HEK293 (cell line): ENCODE data around the gene SOX30.

Experiments used
- CTCF ChIA-PET: fragments of 350-600 bp; formaldehyde crosslinking; extraction: SDS; loops from one replicate; lab custom pipeline; 2021; ENCODE audit warnings: antibody characterized with exemption; lab: Yijun Ruan, JAX
- POLR2A ChIA-PET: fragments of 300-600 bp; formaldehyde crosslinking; extraction: SDS; loops from one replicate; lab custom pipeline; 2020; ENCODE audit warnings: antibody characterized with exemption, inconsistent platforms; lab: Yijun Ruan, JAX
- H3K27ac ChIP-seq: fragments of 200-500 bp; sonication (Bioruptor generic); 2 replicates; pipeline ENCODE4 v1.5.1; 2014; ENCODE audit warnings: low read depth, low read length, control low read depth, inconsistent platforms; ENCODE audit errors: extremely low read depth
- H3K36me3 ChIP-seq, 2 experiments: fragments of 200-500 bp in 1 of 2; sonication (Bioruptor generic) in 1 of 2; 1 replicate in 1 of 2; 2 replicates in 1 of 2; pipeline ENCODE4 v1.5.1; 2014 to 2017; ENCODE audit warnings: inconsistent platforms in 2 of 2, low read length in 2 of 2; ENCODE audit not compliant: control insufficient read depth in 2 of 2, insufficient read depth in 1 of 2
- H3K4me1 ChIP-seq: fragments of 200-500 bp; sonication (Bioruptor generic); 2 replicates; pipeline ENCODE4 v1.5.1; 2014; ENCODE audit warnings: mild to moderate bottlenecking, low read length, inconsistent platforms; ENCODE audit not compliant: control insufficient read depth, insufficient read depth
- H3K4me3 ChIP-seq: 2 replicates; pipeline ENCODE4 v1.5.1; 2011; ENCODE audit warnings: low read depth, mild to moderate bottlenecking, control low read depth, low read length, moderate library complexity
- H3K9me3 ChIP-seq: fragments of 200-500 bp; sonication (Bioruptor generic); 2 replicates; pipeline ENCODE4 v1.5.1; 2014; ENCODE audit warnings: low read depth, low read length, inconsistent platforms; ENCODE audit not compliant: control insufficient read depth, insufficient read depth
- BCL11A ChIP-seq: fragments of 450-650 bp; formaldehyde crosslinking; IDR thresholded peaks from 2 replicates; pipeline ENCODE4 v1.5.1; 2016; ENCODE audit warnings: low read depth, missing biosample characterization, missing genetic modification characterization
- TCF7L2 ChIP-seq: IDR thresholded peaks from 2 replicates; pipeline ENCODE4 v1.6.1; 2011; ENCODE audit warnings: low read depth, mild to moderate bottlenecking, inconsistent platforms, low read length, moderate library complexity, borderline replicate concordance
- YY1 ChIP-seq: fragments of 450-650 bp; formaldehyde crosslinking; IDR thresholded peaks from 2 replicates; pipeline ENCODE4 v1.5.1; 2018; ENCODE audit warnings: missing biosample characterization, missing genetic modification characterization
- ZBTB17 ChIP-seq: fragments of 450-650 bp; formaldehyde crosslinking; IDR thresholded peaks from 2 replicates; pipeline ENCODE4 v1.5.1; 2016; ENCODE audit warnings: missing biosample characterization, missing genetic modification characterization
- ZNF248 ChIP-seq: fragments of 450-650 bp; formaldehyde crosslinking; IDR thresholded peaks from 2 replicates; pipeline ENCODE4 v1.5.1; 2017; ENCODE audit warnings: missing biosample characterization, missing genetic modification characterization
- ZNF324 ChIP-seq: fragments of 450-650 bp; formaldehyde crosslinking; IDR thresholded peaks from 2 replicates; pipeline ENCODE4 v1.5.1; 2016; ENCODE audit warnings: missing biosample characterization, missing genetic modification characterization
- ZNF335 ChIP-seq: fragments of 450-650 bp; formaldehyde crosslinking; conservative IDR thresholded peaks from 2 replicates; pipeline ENCODE4 v1.5.1; 2016; ENCODE audit warnings: missing biosample characterization, missing genetic modification characterization
- ZNF366 ChIP-seq: fragments of 450-650 bp; formaldehyde crosslinking; conservative IDR thresholded peaks from 2 replicates; pipeline ENCODE4 v1.5.1; 2016; ENCODE audit warnings: missing biosample characterization, missing genetic modification characterization
- ZNF555 ChIP-seq: fragments of 450-650 bp; formaldehyde crosslinking; conservative IDR thresholded peaks from 2 replicates; pipeline ENCODE4 v1.5.1; 2017; ENCODE audit warnings: missing biosample characterization, mild to moderate bottlenecking, missing genetic modification characterization, inconsistent platforms
- ZNF558 ChIP-seq: fragments of 450-650 bp; formaldehyde crosslinking; IDR thresholded peaks from 2 replicates; pipeline ENCODE4 v1.5.1; 2016; ENCODE audit warnings: missing biosample characterization, missing genetic modification characterization
- ZNF701 ChIP-seq: fragments of 450-650 bp; formaldehyde crosslinking; IDR thresholded peaks from 2 replicates; pipeline ENCODE4 v1.5.1; 2016; ENCODE audit warnings: missing biosample characterization, missing genetic modification characterization
- ZSCAN16 ChIP-seq: fragments of 450-650 bp; formaldehyde crosslinking; IDR thresholded peaks from 2 replicates; pipeline ENCODE4 v1.5.1; 2016; ENCODE audit warnings: missing biosample characterization, missing genetic modification characterization
- ZXDB ChIP-seq: fragments of 450-650 bp; formaldehyde crosslinking; IDR thresholded peaks from 2 replicates; pipeline ENCODE4 v1.5.1; 2016; ENCODE audit warnings: missing biosample characterization, missing genetic modification characterization
- TF ChIP-seq, protein P1 (sequence below): fragments of 450-650 bp; formaldehyde crosslinking; IDR thresholded peaks from 2 replicates; pipeline ENCODE4 v1.5.1; 2016; ENCODE audit warnings: missing biosample characterization, missing genetic modification characterization
- TF ChIP-seq, protein P2 (sequence below): fragments of 450-650 bp; formaldehyde crosslinking; IDR thresholded peaks from 2 replicates; pipeline ENCODE4 v1.5.1; 2017; ENCODE audit warnings: missing biosample characterization, missing genetic modification characterization
- TF ChIP-seq, protein P3 (sequence below): fragments of 450-650 bp; formaldehyde crosslinking; IDR thresholded peaks from 2 replicates; pipeline ENCODE4 v1.5.1; 2016; ENCODE audit warnings: missing biosample characterization, missing genetic modification characterization
- TF ChIP-seq, protein P4 (sequence below): fragments of 450-650 bp; formaldehyde crosslinking; IDR thresholded peaks from 2 replicates; pipeline ENCODE4 v1.5.1; 2017; ENCODE audit warnings: missing biosample characterization, mild to moderate bottlenecking, missing genetic modification characterization, moderate library complexity
- TF ChIP-seq, protein P5 (sequence below): fragments of 450-650 bp; formaldehyde crosslinking; IDR thresholded peaks from 2 replicates; pipeline ENCODE4 v1.5.1; 2016; ENCODE audit warnings: missing biosample characterization, missing genetic modification characterization

Gene SOX30

DNA sequence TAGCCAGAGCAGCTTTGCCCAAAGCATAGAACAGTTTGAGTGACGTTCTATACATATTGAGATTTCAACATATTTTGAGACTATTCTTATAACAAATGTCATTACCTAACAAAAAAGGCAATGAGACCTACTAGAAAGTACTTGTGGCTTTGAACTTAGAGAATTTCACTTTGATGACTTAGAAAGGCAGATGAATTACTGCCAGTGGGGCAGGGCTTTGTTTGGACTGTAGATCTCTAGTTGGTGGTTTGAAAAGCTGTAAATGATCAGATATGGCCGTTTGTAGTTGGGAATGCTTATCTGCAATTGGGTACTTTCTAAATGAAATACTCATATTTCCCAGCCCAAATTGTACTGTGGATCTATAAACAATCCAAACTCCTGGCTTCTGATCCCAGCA is 28.1 kb downstream of the SOX30 start:
- TF ChIP-seq ZNF335 (tag by site-specific recombination), result no peak
- TF ChIP-seq, protein P1, sequence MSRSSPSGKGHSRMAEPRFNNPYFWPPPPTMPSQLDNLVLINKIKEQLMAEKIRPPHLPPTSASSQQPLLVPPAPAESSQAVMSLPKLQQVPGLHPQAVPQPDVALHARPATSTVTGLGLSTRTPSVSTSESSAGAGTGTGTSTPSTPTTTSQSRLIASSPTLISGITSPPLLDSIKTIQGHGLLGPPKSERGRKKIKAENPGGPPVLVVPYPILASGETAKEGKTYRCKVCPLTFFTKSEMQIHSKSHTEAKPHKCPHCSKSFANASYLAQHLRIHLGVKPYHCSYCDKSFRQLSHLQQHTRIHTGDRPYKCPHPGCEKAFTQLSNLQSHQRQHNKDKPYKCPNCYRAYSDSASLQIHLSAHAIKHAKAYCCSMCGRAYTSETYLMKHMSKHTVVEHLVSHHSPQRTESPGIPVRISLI (tag by site-specific recombination), result no peak
- TF ChIP-seq ZNF555 (tag by site-specific recombination), result no peak
- ChIA-PET CTCF (no interaction called here), POLR2A (no interaction called here)
- H3K4me3 ChIP-seq, result no peak overlapping the region
- no peaks in the 10 kb centered on the region for H3K36me3 ChIP-seq
- no peak overlapping the region for H3K27ac ChIP-seq
- no peaks in the 10 kb centered on the region for H3K4me1 ChIP-seq
- H3K9me3 ChIP-seq, result no peaks in the 10 kb centered on the region

DNA sequence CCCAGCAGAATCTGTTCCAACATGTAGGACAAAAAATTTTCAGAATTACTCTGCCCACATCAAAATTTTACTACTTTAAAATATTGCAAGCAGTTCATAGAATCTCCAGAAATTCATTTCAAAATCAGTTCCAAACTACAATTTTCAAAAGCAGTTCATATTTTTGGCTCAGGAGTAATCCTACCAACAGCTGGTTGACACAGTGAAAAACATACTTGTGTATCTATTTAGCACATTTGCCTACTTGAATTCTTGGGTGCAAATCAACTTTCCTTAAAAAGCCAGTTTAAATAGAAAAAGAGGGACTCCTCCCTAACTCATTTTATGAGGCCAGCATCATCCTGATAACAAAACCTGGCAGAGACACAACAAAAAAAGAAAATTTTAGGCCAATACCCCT is 31.5 kb downstream of the SOX30 start:
- TF ChIP-seq, protein P2, sequence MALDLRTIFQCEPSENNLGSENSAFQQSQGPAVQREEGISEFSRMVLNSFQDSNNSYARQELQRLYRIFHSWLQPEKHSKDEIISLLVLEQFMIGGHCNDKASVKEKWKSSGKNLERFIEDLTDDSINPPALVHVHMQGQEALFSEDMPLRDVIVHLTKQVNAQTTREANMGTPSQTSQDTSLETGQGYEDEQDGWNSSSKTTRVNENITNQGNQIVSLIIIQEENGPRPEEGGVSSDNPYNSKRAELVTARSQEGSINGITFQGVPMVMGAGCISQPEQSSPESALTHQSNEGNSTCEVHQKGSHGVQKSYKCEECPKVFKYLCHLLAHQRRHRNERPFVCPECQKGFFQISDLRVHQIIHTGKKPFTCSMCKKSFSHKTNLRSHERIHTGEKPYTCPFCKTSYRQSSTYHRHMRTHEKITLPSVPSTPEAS (tag by site-specific recombination), result no peak
- TF ChIP-seq ZSCAN16 (tag by site-specific recombination) (no peak), ZNF558 (tag by site-specific recombination) (no peak), ZNF335 (tag by site-specific recombination) (no peak), ZNF701 (tag by site-specific recombination) (no peak), ZNF366 (no peak), ZNF324 (tag by site-specific recombination) (no peak), ZXDB (tag by site-specific recombination) (no peak), ZBTB17 (tag by site-specific recombination) (no peak), TCF7L2 (no peak), ZNF248 (tag by site-specific recombination) (no peak), BCL11A (tag by site-specific recombination) (no peak), YY1 (tag by site-specific recombination) (no peak)
- TF ChIP-seq, protein P3, sequence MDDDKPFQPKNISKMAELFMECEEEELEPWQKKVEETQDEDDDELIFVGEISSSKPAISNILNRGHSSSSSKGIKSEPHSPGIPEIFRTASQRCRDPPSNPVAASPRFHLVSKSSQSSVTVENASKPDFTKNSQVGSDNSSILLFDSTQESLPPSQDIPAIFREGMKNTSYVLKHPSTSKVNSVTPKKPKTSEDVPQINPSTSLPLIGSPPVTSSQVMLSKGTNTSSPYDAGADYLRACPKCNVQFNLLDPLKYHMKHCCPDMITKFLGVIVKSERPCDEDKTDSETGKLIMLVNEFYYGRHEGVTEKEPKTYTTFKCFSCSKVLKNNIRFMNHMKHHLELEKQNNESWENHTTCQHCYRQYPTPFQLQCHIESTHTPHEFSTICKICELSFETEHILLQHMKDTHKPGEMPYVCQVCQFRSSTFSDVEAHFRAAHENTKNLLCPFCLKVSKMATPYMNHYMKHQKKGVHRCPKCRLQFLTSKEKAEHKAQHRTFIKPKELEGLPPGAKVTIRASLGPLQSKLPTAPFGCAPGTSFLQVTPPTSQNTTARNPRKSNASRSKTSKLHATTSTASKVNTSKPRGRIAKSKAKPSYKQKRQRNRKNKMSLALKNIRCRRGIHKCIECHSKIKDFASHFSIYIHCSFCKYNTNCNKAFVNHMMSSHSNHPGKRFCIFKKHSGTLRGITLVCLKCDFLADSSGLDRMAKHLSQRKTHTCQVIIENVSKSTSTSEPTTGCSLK (tag by site-specific recombination), result no peak
- TF ChIP-seq, protein P4, sequence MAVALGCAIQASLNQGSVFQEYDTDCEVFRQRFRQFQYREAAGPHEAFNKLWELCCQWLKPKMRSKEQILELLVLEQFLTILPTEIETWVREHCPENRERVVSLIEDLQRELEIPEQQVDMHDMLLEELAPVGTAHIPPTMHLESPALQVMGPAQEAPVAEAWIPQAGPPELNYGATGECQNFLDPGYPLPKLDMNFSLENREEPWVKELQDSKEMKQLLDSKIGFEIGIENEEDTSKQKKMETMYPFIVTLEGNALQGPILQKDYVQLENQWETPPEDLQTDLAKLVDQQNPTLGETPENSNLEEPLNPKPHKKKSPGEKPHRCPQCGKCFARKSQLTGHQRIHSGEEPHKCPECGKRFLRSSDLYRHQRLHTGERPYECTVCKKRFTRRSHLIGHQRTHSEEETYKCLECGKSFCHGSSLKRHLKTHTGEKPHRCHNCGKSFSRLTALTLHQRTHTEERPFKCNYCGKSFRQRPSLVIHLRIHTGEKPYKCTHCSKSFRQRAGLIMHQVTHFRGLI (tag by site-specific recombination), result no peak
- TF ChIP-seq, protein P5, sequence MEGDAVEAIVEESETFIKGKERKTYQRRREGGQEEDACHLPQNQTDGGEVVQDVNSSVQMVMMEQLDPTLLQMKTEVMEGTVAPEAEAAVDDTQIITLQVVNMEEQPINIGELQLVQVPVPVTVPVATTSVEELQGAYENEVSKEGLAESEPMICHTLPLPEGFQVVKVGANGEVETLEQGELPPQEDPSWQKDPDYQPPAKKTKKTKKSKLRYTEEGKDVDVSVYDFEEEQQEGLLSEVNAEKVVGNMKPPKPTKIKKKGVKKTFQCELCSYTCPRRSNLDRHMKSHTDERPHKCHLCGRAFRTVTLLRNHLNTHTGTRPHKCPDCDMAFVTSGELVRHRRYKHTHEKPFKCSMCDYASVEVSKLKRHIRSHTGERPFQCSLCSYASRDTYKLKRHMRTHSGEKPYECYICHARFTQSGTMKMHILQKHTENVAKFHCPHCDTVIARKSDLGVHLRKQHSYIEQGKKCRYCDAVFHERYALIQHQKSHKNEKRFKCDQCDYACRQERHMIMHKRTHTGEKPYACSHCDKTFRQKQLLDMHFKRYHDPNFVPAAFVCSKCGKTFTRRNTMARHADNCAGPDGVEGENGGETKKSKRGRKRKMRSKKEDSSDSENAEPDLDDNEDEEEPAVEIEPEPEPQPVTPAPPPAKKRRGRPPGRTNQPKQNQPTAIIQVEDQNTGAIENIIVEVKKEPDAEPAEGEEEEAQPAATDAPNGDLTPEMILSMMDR (tag by site-specific recombination), result no peak
- ChIA-PET CTCF (interaction anchor here (1.1 kb wide), 1 partner anchor 23 kb away, joined by 3 read pairs; no protein-coding TSS in a partner anchor), POLR2A (no interaction called here)
- H3K4me1 ChIP-seq, result no peaks in the 10 kb centered on the region
- H3K36me3 ChIP-seq, result no peaks in the 10 kb centered on the region
- H3K4me3 ChIP-seq, result no peak overlapping the region
- no peak overlapping the region for H3K27ac ChIP-seq
- H3K9me3 ChIP-seq, result no peaks in the 10 kb centered on the region
